ENCODE measurements around the gene SLC12A6.

- TF ChIP-seq CTCF (IDR thresholded peaks at IDR 0.05; ENCODE audit: insufficient read depth, low read length, poor library complexity, severe bottlenecking) = no peak
- no peak for TF ChIP-seq EZH2phosphoT487 (conservative IDR thresholded peaks at IDR 0.05; ENCODE audit: low read length)
Measured at GRCh38 chr15:34358367-34358766, 20.8 kb upstream of the SLC12A6 start.
